ENCODE measurements around the gene GOLGA6L26.
"Not testable (repeated sequence)": the region's sequence is repeated elsewhere in the genome, so short reads cannot be mapped to it uniquely, and the experiment has no call there.

Gene GOLGA6L26

DNA sequence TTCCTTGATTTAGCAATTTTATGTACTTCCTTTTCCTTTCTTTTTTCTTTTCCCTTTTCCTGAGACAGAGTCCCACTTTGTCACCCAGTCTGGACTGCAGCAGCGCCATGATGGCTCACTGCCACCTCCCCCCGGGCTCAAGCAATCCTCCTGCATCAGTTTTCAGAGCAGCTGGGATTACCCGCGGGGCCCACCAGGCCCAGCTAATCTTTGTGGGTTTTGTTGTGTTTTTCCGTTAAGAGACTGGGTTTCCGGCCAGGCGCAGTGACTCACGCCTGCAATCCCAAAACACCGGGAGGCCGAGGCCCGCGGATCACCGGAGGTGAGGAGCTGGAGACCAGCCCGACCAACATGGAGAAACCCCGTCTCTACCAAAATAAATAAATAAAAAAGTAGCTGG is 38.3 kb upstream of the GOLGA6L26 start:
- H3K27me3 ChIP-seq (ENCODE audit: insufficient read depth, low read length, poor library complexity), result no peaks in the 10 kb centered on the region
- H3K18ac ChIP-seq (ENCODE audit: low read length), result no peak overlapping the region
- H3K56ac ChIP-seq (ENCODE audit: low read length), result no peak overlapping the region
- no peak overlapping the region for H3K9ac ChIP-seq (ENCODE audit: low read length)
- no peak overlapping the region for H3K4me3 ChIP-seq (ENCODE audit: low read length)
- H2BK15ac ChIP-seq (replicated peaks; ENCODE audit: low read depth), result no peak overlapping the region
- H3K4me2 ChIP-seq (ENCODE audit: low read length), result no peak overlapping the region
- H4K8ac ChIP-seq (ENCODE audit: low read depth, low read length), result no peak overlapping the region
- no peak overlapping the region for H2BK5ac ChIP-seq (ENCODE audit: low read length)
- no peak overlapping the region for H3K4ac ChIP-seq (ENCODE audit: low read depth, low read length)
- H3K23ac ChIP-seq (ENCODE audit: low read length), result no peak overlapping the region
- no peaks in the 10 kb centered on the region for H3K4me1 ChIP-seq (ENCODE audit: control insufficient read depth, low read depth, low read length)
- H2BK120ac ChIP-seq (ENCODE audit: low read depth, low read length), result no peak overlapping the region
- no peaks in the 10 kb centered on the region for H3K79me1 ChIP-seq (ENCODE audit: low read length)
- no peaks in the 10 kb centered on the region for H3K79me2 ChIP-seq (ENCODE audit: control insufficient read depth, insufficient read depth, low read length)
- peak; percentile 21 for DNase-seq
- H3K36me3 ChIP-seq (ENCODE audit: control insufficient read depth, insufficient read depth, low read length), result no peaks in the 10 kb centered on the region
- H3K27ac ChIP-seq (ENCODE audit: low read depth, low read length), result no peak overlapping the region
- no peak overlapping the region for H4K5ac ChIP-seq (ENCODE audit: low read length)
- WGBS (ENCODE audit: extremely low coverage, insufficient coverage, low lambda C conversion rate), result no CpG with 5 or more reads among the region's 15 CpGs
- no peak overlapping the region for H2AK5ac ChIP-seq (ENCODE audit: low read length)

DNA sequence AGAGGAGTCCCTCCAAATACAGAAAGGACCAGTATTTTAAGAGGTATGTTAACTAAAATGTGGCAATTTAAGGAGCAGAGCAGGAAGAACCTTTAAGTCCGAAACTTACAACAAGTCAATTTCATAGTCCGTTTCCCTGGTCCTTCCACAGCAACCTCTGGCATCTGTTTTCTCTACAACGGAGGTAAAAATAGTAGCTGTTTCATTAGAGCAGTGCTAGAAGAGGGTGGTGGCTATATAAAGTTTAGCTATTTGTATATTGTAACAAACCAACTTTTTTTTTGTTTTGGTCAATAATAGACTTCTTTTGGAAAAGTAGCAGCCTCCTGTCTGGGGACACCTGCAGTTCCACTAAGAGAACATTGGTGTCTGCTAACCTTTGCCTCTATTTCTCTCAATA is 37.9 kb upstream of the GOLGA6L26 start:
- not testable (repeated sequence) for H3K23ac ChIP-seq (ENCODE audit: low read length); H4K5ac ChIP-seq (ENCODE audit: low read length); H3K36me3 ChIP-seq (ENCODE audit: control insufficient read depth, insufficient read depth, low read length); H2BK15ac ChIP-seq (replicated peaks; ENCODE audit: low read depth); H3K56ac ChIP-seq (ENCODE audit: low read length); H2BK120ac ChIP-seq (ENCODE audit: low read depth, low read length); H3K27me3 ChIP-seq (ENCODE audit: insufficient read depth, low read length, poor library complexity); DNase-seq; H2AK5ac ChIP-seq (ENCODE audit: low read length); H3K4me3 ChIP-seq (ENCODE audit: low read length); H3K4me1 ChIP-seq (ENCODE audit: control insufficient read depth, low read depth, low read length); H3K79me2 ChIP-seq (ENCODE audit: control insufficient read depth, insufficient read depth, low read length); H2BK5ac ChIP-seq (ENCODE audit: low read length); H3K18ac ChIP-seq (ENCODE audit: low read length); H4K8ac ChIP-seq (ENCODE audit: low read depth, low read length); H3K27ac ChIP-seq (ENCODE audit: low read depth, low read length); H3K4ac ChIP-seq (ENCODE audit: low read depth, low read length); H3K4me2 ChIP-seq (ENCODE audit: low read length); H3K79me1 ChIP-seq (ENCODE audit: low read length); H3K9ac ChIP-seq (ENCODE audit: low read length)
- no CpG with 5 or more reads among the region's 3 CpGs for WGBS (ENCODE audit: extremely low coverage, insufficient coverage, low lambda C conversion rate)

DNA sequence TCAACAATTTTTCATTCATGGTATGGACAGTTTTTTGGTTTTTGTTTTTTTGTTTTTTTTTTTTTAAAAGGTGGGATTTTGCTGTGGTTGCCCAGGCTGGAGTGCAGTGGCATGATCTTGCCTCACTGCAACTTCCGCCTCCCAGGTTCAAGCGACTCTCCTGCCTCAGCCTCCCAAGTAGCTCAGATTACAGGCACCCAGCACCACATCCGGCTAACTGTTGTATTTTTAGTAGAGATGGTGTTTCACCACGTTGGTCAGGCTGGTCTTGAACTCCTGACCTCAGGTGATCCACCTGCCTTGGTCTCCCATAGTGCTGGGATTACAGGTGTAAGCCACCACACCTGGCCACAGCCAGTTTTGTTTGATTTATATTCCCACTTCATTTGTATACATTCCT is 37.1 kb upstream of the GOLGA6L26 start:
- H2AK5ac ChIP-seq (ENCODE audit: low read length); H3K27ac ChIP-seq (ENCODE audit: low read depth, low read length); H3K27me3 ChIP-seq (ENCODE audit: insufficient read depth, low read length, poor library complexity); H4K8ac ChIP-seq (ENCODE audit: low read depth, low read length); H3K79me2 ChIP-seq (ENCODE audit: control insufficient read depth, insufficient read depth, low read length); H3K56ac ChIP-seq (ENCODE audit: low read length); H2BK5ac ChIP-seq (ENCODE audit: low read length); H3K9ac ChIP-seq (ENCODE audit: low read length); H3K23ac ChIP-seq (ENCODE audit: low read length); H3K4me1 ChIP-seq (ENCODE audit: control insufficient read depth, low read depth, low read length); H2BK15ac ChIP-seq (replicated peaks; ENCODE audit: low read depth); H3K79me1 ChIP-seq (ENCODE audit: low read length); H3K18ac ChIP-seq (ENCODE audit: low read length); H3K4me2 ChIP-seq (ENCODE audit: low read length); H3K4ac ChIP-seq (ENCODE audit: low read depth, low read length); H4K5ac ChIP-seq (ENCODE audit: low read length); H3K36me3 ChIP-seq (ENCODE audit: control insufficient read depth, insufficient read depth, low read length); DNase-seq; H3K4me3 ChIP-seq (ENCODE audit: low read length); H2BK120ac ChIP-seq (ENCODE audit: low read depth, low read length): not testable (repeated sequence)
- WGBS (ENCODE audit: extremely low coverage, insufficient coverage, low lambda C conversion rate), result no CpG with 5 or more reads among the region's 4 CpGs

DNA sequence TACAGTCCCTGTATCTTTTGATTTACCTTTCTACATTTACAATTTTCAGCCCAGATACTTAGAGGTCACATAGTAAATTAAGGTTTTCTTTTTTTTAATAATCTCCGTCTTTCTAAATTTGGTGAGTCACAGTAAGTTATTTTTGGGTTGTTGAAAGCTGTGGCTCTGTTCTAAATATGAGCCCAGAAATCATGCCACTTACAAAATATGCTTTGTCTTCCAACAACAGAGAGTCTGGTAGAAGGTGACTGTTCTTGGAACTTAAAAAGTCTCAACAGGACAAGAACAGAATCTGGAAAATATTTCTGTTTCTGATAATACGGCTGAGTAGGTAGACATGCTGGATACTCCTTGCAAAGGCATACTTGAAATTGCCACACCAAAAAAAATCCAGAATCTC is 36.6 kb upstream of the GOLGA6L26 start:
- H3K27me3 ChIP-seq (ENCODE audit: insufficient read depth, low read length, poor library complexity), result no peaks in the 10 kb centered on the region
- no peak overlapping the region for H3K4ac ChIP-seq (ENCODE audit: low read depth, low read length)
- H2BK15ac ChIP-seq (replicated peaks; ENCODE audit: low read depth), result no peak overlapping the region
- WGBS (ENCODE audit: extremely low coverage, insufficient coverage, low lambda C conversion rate), result no CpG with 5 or more reads among the region's 2 CpGs
- H2AK5ac ChIP-seq (ENCODE audit: low read length), result no peak overlapping the region
- no peaks in the 10 kb centered on the region for H3K79me1 ChIP-seq (ENCODE audit: low read length)
- DNase-seq, result no peak
- H3K4me1 ChIP-seq (ENCODE audit: control insufficient read depth, low read depth, low read length), result no peaks in the 10 kb centered on the region
- H3K4me2 ChIP-seq (ENCODE audit: low read length), result no peak overlapping the region
- no peak overlapping the region for H3K56ac ChIP-seq (ENCODE audit: low read length)
- H3K27ac ChIP-seq (ENCODE audit: low read depth, low read length), result no peak overlapping the region
- no peak overlapping the region for H3K18ac ChIP-seq (ENCODE audit: low read length)
- no peak overlapping the region for H4K5ac ChIP-seq (ENCODE audit: low read length)
- no peaks in the 10 kb centered on the region for H3K36me3 ChIP-seq (ENCODE audit: control insufficient read depth, insufficient read depth, low read length)
- no peak overlapping the region for H2BK5ac ChIP-seq (ENCODE audit: low read length)
- no peak overlapping the region for H3K9ac ChIP-seq (ENCODE audit: low read length)
- H3K79me2 ChIP-seq (ENCODE audit: control insufficient read depth, insufficient read depth, low read length), result no peaks in the 10 kb centered on the region
- H4K8ac ChIP-seq (ENCODE audit: low read depth, low read length), result no peak overlapping the region
- no peak overlapping the region for H3K23ac ChIP-seq (ENCODE audit: low read length)
- H3K4me3 ChIP-seq (ENCODE audit: low read length), result no peak overlapping the region
- no peak overlapping the region for H2BK120ac ChIP-seq (ENCODE audit: low read depth, low read length)

DNA sequence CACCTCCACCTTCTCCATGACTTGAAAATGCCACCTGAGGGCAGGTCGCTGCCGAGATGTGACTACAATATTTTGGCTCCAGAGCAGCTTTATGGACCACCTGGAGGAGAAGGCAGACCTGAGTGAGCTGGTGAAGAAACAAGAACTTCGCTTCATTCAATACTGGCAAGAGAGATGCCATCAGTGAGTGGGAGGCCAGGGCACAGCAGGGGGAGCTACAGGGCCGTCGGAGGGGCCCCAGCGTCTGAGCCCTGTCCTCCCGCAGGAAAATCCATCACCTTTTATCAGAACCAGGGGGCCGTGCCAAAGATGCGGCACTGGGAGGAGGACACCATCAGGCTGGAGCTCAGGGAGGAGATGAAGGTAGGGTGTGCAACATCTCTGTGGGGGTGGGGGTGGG is 30.3 kb upstream of the GOLGA6L26 start:
- not testable (repeated sequence) for H3K79me1 ChIP-seq (ENCODE audit: low read length); H3K4me2 ChIP-seq (ENCODE audit: low read length); H3K56ac ChIP-seq (ENCODE audit: low read length); DNase-seq; H2BK15ac ChIP-seq (replicated peaks; ENCODE audit: low read depth); H3K27ac ChIP-seq (ENCODE audit: low read depth, low read length); H2AK5ac ChIP-seq (ENCODE audit: low read length); H3K27me3 ChIP-seq (ENCODE audit: insufficient read depth, low read length, poor library complexity); H4K8ac ChIP-seq (ENCODE audit: low read depth, low read length); H3K23ac ChIP-seq (ENCODE audit: low read length); H4K5ac ChIP-seq (ENCODE audit: low read length); H3K4ac ChIP-seq (ENCODE audit: low read depth, low read length); H3K18ac ChIP-seq (ENCODE audit: low read length); H3K9ac ChIP-seq (ENCODE audit: low read length); H3K4me1 ChIP-seq (ENCODE audit: control insufficient read depth, low read depth, low read length); H2BK5ac ChIP-seq (ENCODE audit: low read length); H2BK120ac ChIP-seq (ENCODE audit: low read depth, low read length); H3K79me2 ChIP-seq (ENCODE audit: control insufficient read depth, insufficient read depth, low read length); H3K36me3 ChIP-seq (ENCODE audit: control insufficient read depth, insufficient read depth, low read length); H3K4me3 ChIP-seq (ENCODE audit: low read length)
- no CpG with 5 or more reads among the region's 9 CpGs for WGBS (ENCODE audit: extremely low coverage, insufficient coverage, low lambda C conversion rate)

DNA sequence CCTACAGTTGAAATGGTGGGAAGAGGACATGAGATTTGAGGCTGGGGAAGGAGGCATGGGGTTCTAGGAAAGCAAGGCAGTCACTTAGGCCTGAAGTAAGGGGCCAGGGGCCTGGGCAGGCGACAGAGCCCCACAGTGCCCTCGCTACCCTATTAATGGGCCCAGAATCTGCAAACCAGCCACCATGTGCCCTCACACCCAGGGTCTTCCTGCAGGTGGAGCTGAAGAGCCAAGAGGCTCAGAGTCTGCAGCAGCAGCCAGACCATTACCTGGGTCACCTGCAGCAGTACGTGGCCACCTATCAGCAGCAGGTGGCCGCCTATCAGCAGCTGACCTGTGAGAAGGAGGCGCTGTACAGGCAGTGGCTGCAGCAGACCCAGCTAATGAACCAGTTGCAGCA is 28.6 kb upstream of the GOLGA6L26 start:
- not testable (repeated sequence) for H2BK120ac ChIP-seq (ENCODE audit: low read depth, low read length); H3K18ac ChIP-seq (ENCODE audit: low read length); H3K79me2 ChIP-seq (ENCODE audit: control insufficient read depth, insufficient read depth, low read length); H3K36me3 ChIP-seq (ENCODE audit: control insufficient read depth, insufficient read depth, low read length); H3K56ac ChIP-seq (ENCODE audit: low read length); H2BK5ac ChIP-seq (ENCODE audit: low read length); H3K23ac ChIP-seq (ENCODE audit: low read length); H3K79me1 ChIP-seq (ENCODE audit: low read length); H3K4me1 ChIP-seq (ENCODE audit: control insufficient read depth, low read depth, low read length); H3K27me3 ChIP-seq (ENCODE audit: insufficient read depth, low read length, poor library complexity); H3K9ac ChIP-seq (ENCODE audit: low read length); H2AK5ac ChIP-seq (ENCODE audit: low read length); H3K27ac ChIP-seq (ENCODE audit: low read depth, low read length); H3K4ac ChIP-seq (ENCODE audit: low read depth, low read length); H4K5ac ChIP-seq (ENCODE audit: low read length); H4K8ac ChIP-seq (ENCODE audit: low read depth, low read length); DNase-seq; H3K4me2 ChIP-seq (ENCODE audit: low read length); H2BK15ac ChIP-seq (replicated peaks; ENCODE audit: low read depth); H3K4me3 ChIP-seq (ENCODE audit: low read length)
- whole genome bisulfite sequencing (ENCODE audit: extremely low coverage, insufficient coverage, low lambda C conversion rate), result no CpG with 5 or more reads among the region's 5 CpGs
